Cortex of kidney (tissue), 1 donor: ENCODE measurements around the gene HCRT.
"Not testable (repeated sequence)": the region's sequence is repeated elsewhere in the genome, so short reads cannot be mapped to it uniquely, and the experiment has no call there.

Experiments
- DNase-seq: peaks from one replicate; lab custom pipeline; 2025; lab: John Stamatoyannopoulos, UW

HCRT gene

GRCh38 chr17:42184713-42185620, at the start of gene HCRT:
Gene HCRT (minus strand): TSS chr17:42185452. CDS start chr17:42185365, 87 bp downstream.
- DNase-seq = no peak

- DNase-seq = no peak
Measured at GRCh38 chr17:42233994-42234393, 48.7 kb upstream of the HCRT start.

DNA sequence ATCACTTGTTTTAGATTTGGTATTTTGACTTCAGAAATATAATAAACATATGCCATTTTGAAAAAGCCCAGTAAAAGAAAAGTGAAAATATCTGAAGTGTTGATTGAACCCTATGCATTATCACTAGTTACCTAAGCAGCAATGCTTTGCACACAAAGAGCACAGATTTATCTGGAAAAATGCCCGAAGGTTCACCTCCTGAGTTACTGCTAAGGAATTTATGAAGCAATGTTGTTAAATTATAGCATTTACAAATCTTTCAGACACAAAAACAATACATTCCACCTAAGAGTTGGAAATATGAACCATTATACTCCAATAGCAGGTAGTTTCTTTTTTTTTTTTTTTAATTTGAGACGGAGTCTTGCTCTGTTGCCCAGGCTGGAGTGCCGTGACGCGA, 47.9 kb upstream of the HCRT start:
- DNase-seq = no peak

GRCh38 chr17:42230225-42230624, 45.0 kb upstream of the HCRT start:
- no peak for DNase-seq

DNA sequence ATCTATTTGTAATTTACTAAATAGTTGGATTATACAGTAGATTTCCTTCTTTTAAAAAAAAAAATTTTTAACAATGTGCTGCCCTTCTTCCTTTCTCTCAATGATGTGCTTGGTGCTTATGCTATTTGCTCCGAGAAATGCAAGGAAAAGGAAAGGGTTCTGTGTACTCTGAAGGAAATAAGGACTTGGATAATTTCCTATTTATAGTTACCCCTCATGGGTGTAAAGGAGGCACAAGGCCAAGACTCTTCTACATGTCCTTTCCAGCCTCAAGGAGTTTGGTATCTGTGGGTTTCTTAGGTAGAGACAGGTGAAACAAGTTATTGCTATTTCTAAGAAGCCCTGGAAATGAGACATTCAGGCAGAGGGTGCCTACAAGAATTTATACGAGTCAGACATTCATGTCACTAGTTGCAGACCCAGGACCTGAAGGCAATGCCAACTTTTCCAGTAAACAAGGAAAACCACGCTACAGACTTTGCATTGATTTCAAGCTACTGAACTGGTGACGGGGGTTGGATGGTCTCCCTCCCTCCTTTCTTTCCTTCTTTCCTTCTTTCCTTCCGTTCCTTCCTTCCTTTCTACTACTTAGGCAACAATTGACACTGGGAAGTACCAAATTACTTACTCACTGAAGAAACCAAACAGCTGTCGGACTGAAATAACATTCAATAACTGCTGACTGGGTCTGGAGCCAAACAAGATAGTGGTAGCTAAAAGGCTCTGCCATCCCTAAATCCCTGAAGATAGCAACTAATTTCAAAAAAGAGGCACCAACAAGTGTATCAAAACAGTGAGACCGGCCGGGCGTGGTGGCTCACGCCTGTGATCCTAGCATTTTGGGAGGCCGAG, 42.8 kb upstream of the HCRT start:
- no peak for DNase-seq

DNA sequence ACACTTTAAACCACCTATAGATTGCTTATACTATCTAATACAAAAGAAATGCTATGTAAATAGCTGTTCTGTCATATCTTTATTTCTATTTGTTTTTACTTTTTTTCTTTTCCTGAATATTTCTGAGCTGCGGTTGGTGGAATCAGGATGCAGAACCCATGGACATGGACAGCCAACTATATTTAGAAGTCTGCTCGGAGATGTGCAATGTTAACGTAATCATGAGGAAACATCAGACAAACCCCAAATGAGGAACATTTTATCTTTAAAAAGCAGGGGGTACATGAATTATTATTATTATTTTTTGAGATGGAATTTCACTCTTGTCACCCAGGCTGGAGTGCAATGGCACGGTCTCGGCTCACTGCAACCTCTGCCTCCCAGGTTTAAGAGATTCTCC, 40.4 kb upstream of the HCRT start:
- no peak for DNase-seq

DNA sequence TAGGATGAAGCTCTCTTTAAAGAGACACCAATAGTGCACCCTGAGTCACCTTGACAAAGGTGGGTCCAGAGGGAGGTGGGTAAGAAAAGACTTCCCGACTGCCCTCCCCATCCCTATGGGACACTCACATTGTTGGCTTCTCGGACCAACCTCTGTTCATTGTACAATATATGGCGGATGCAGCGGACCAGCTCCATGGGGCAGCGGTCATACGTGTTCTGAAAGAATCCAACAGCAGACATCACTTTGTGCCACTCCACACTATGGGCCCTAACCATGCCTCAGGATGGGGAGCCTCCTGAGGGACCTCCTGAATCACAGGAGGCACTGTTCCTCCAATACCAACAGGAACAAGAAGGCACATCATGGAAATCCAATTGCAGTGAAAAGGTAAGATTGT, 39.4 kb upstream of the HCRT start:
- DNase-seq = no peak

DNA sequence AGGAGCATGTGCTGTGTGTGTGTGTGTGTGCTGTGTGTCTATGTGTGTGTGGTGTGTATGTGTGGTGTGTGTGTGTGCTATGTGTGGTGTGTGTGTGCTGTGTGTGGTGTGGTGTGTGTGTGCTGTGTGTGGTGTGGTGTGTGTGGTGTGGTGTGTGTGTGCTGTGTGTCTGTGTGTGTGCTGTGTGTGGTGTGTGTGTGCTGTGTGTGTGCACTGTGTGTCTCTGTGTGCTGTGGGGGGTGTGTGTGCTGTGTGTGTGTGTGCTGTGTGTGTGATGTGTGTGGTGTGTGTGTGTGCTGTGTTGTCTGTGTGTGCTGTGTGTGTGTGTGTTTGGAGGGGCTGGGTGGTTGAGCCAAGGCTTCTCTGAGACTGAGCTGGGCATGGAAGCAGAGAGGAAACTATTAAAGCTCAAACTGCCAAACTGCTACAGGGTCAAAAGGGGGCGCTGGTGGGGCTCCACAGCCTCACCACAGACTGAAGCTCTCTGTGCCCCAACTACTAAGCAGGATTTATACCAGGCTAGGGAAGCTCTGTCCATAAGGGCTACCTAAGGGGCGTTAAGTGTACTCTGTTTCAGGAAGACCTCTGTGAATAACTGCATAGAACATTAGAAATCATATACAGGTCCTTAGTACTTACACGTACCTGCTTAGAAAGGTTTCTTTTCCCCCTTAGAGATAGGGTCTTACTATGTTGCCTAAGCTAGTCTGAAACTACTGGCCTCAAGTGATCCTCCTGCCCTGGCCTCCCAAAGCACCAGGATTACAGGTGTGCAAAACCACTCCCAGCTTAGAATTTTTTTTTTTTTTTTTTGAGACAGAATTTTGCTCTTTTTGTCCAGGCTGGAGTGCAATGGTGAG, 36.9 kb upstream of the HCRT start:
- DNase-seq = no peak

- not testable (repeated sequence) for DNase-seq
Measured at GRCh38 chr17:42219280-42219679, 34.0 kb upstream of the HCRT start.

- DNase-seq = no peak
Measured at GRCh38 chr17:42214156-42214555, 28.9 kb upstream of the HCRT start.

DNA sequence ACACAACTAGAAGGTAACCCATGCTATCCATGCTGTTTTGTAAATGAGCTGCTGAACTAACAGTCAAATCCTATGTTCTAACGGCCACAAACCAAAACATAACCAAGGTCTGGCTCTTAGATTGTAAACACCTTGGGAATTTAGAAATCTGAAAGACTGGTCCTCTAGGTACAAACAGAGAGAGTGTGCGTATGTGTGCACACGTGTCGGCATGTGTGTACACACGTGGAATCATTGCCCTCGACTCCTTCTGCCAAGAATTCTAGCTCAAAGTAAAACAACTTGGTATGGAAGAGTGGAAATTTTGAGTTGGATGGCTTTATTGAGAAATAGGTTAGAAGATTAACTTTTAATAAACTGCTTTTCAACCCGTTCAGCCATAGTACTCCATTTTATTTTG, 27.1 kb upstream of the HCRT start:
- no peak for DNase-seq

- DNase-seq = not testable (repeated sequence)
Measured at GRCh38 chr17:42211921-42212341, 26.7 kb upstream of the HCRT start.

DNA sequence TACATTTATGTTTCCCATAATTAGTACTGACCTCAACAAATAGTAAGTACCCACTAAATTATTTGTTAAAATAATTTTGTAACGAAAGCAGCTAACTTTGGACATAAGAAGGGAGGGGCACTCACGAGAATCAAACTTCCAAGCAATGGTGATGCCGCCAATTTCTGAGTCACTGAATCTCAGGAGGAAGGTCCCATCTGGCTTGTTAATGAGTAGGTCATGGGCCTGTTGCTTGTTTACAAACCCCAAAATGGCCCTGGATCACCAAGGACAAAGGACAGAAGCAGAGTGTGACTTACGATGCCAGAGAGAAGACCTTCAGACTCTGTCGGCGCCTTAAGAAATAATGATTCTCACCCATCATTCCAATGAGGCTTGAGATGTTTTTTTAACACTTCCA, 24.8 kb upstream of the HCRT start:
- no peak for DNase-seq

DNA sequence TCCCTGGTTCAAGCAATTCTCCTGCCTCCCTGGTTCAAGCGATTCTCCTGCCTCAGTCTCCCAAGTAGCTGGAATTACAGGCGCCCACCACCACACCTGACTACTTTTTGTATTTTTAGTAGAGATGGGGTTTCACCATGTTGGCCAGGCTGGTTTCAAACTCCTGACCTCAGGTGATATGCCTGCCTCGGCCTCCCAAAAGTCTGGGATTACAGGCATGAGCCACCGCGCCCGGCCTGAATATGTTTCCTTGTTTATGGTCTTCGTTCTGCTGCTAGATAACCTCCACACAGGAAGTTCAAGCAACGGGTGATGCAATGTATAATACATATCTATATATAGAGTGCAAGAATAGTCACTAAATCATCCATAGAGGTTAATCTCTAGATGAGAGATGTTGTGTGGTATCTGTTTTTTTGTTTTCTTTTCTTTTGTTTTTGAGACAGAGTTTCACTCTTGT, 20.9 kb upstream of the HCRT start:
- DNase-seq = not testable (repeated sequence)

GRCh38 chr17:42203354-42203753, 18.1 kb upstream of the HCRT start:
- no peak for DNase-seq

GRCh38 chr17:42202696-42203095, 17.4 kb upstream of the HCRT start:
- DNase-seq = no peak

DNA sequence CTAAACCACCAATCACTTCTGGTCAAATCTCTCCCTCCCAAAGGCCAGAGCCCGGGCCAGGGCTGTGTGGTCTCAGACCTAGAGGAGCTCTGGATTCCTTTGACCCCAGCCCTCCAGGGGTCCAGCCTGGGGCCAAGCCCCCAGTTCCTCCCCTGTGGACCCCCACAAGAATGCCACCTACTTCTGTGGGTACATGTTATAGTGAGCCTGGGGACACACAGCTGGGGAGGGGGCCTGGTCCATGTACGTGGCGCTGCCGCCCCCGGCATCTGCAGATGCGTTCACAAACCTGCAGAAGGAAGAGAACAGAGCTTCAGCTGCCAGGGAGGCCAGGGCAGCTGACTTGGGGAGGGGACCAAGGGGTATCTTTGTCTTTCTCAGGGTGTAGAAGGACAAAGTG, 16.9 kb upstream of the HCRT start:
- no peak for DNase-seq

- DNase-seq = no peak
Measured at GRCh38 chr17:42201458-42201772, 16.2 kb upstream of the HCRT start.

DNA sequence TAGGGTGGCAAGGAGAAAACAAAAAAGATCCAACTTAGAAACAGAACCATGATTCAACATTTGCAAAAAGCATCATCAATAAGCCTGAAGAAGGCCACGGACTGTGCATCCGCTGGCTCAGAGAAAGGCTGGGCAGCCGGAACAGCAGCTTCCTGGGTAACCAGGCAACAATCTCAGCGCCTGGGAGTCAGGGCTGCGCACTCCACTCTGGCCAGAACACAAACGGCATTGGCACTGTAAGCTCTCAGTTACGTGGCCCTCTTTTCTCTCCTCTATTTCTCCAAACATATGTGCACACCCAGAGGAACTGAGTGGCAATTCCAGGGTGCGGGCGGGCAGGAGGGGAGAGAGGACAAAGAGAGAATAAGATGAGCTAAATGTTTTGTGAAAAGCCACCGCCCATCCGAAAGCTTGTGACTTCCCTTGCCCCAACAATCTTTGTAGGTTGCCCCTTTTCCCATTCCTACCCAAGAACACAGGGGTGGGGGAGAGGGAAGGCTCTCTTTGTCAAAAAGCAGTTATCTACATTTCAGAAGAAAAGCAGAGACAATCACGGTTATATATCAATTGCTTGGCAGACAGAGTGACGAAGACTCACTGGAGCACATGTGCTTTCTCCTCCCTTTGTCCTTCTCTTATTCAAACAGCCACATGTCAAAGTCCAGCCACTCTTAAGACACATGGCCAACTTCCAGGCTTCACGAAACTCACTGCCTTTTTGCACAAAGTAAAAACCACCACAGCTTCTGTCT, 15.6 kb upstream of the HCRT start:
- DNase-seq = no peak

GRCh38 chr17:42199416-42200011, 14.3 kb upstream of the HCRT start:
- no peak for DNase-seq

GRCh38 chr17:42198897-42199296, 13.6 kb upstream of the HCRT start:
- DNase-seq = no peak
